Measurements from ENCODE around the gene AMN1.
A peak's percentile ranks its signal among the peaks of the same experiment; 100 is the strongest.
"Not testable (repeated sequence)": the region's sequence is repeated elsewhere in the genome, so short reads cannot be mapped to it uniquely, and the experiment has no call there.

AMN1 gene

DNA sequence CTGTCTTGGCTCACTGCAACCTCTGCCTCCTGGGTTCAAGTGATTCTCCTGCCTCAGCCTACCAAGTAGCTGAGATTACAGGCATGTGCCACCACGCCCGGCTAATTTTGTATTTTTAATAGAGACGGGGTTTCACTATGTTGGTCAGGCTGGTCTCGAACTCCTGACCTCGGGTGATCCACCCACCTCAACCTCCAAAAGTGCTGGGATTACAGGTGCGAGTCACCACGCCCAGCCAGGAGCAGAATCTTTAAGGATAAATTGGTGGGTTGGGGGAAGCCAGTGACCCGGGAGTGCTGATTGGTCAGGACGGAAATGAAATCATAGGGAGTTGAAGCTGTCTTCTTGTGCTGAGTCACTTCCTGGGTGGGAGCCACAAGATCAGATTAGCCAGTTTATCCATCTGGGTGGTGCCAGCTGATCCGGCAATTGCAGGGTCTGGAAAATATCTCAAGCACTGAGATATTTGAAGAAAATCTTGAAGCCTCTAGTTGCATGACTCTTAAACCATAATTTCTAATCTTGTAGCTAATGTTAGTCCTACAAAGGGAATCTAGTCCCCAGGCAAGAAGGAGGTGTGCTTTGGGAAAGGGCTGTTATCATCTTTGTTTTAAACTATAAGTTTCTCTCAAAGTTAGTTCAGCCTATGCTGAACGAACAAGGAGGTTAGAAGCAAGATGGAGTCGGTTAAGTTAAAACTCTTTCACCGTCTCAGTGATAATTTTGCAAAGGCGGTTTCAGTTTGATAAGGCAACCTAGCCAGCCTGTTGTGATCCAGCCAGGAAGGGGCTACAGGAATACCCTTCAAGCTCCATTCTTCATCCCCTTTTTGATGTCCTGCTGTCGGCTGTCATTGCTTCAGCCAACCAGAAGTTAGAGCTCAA lies 5.0 kb upstream of the AMN1 start:
- H3K36me3 ChIP-seq (ENCODE audit: control insufficient read depth in 2 of 2, insufficient read depth in 1 of 2, low read length in 2 of 2); CTCF ChIA-PET; H3K9me3 ChIP-seq (ENCODE audit: control insufficient read depth, insufficient read depth, low read depth, low read length); H3K4me1 ChIP-seq (ENCODE audit: control insufficient read depth, insufficient read depth, low read length); H3K27ac ChIP-seq (ENCODE audit: extremely low read depth, low read depth, low read length); H3K4me3 ChIP-seq (ENCODE audit: low read depth, low read length); POLR2A ChIA-PET: not testable (repeated sequence)
- TF ChIP-seq, protein P1, sequence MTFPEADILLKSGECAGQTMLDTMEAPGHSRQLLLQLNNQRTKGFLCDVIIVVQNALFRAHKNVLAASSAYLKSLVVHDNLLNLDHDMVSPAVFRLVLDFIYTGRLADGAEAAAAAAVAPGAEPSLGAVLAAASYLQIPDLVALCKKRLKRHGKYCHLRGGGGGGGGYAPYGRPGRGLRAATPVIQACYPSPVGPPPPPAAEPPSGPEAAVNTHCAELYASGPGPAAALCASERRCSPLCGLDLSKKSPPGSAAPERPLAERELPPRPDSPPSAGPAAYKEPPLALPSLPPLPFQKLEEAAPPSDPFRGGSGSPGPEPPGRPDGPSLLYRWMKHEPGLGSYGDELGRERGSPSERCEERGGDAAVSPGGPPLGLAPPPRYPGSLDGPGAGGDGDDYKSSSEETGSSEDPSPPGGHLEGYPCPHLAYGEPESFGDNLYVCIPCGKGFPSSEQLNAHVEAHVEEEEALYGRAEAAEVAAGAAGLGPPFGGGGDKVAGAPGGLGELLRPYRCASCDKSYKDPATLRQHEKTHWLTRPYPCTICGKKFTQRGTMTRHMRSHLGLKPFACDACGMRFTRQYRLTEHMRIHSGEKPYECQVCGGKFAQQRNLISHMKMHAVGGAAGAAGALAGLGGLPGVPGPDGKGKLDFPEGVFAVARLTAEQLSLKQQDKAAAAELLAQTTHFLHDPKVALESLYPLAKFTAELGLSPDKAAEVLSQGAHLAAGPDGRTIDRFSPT (tag by site-specific recombination; IDR thresholded peaks at IDR 0.05), result peak; percentile 76
- TF ChIP-seq SP2 (tag by site-specific recombination; IDR thresholded peaks at IDR 0.05), result peak; percentile 46
- TF ChIP-seq ZNF184 (tag by site-specific recombination; IDR thresholded peaks at IDR 0.05), result 0 out of 2 replicates have a peak, but pooled peaks have one; percentile 21
- peak; percentile 54; the same call in 1 of the 2 replicates for TF ChIP-seq KLF1 (tag by site-specific recombination; IDR thresholded peaks at IDR 0.05)
- TF ChIP-seq ZNF629 (tag by site-specific recombination; IDR thresholded peaks at IDR 0.05), result peak; percentile 67
- TF ChIP-seq OSR2 (tag by site-specific recombination; IDR thresholded peaks at IDR 0.05), result 0 out of 2 replicates have a peak, but pooled peaks have one; percentile 10
- peak; percentile 83; the same call in 1 of the 2 replicates for TF ChIP-seq SP7 (tag by site-specific recombination; IDR thresholded peaks at IDR 0.05)
- peak; percentile 45; the same call in 1 of the 2 replicates for TF ChIP-seq ZNF394 (tag by site-specific recombination; IDR thresholded peaks at IDR 0.05; ENCODE audit: borderline replicate concordance)
- TF ChIP-seq, protein P2, sequence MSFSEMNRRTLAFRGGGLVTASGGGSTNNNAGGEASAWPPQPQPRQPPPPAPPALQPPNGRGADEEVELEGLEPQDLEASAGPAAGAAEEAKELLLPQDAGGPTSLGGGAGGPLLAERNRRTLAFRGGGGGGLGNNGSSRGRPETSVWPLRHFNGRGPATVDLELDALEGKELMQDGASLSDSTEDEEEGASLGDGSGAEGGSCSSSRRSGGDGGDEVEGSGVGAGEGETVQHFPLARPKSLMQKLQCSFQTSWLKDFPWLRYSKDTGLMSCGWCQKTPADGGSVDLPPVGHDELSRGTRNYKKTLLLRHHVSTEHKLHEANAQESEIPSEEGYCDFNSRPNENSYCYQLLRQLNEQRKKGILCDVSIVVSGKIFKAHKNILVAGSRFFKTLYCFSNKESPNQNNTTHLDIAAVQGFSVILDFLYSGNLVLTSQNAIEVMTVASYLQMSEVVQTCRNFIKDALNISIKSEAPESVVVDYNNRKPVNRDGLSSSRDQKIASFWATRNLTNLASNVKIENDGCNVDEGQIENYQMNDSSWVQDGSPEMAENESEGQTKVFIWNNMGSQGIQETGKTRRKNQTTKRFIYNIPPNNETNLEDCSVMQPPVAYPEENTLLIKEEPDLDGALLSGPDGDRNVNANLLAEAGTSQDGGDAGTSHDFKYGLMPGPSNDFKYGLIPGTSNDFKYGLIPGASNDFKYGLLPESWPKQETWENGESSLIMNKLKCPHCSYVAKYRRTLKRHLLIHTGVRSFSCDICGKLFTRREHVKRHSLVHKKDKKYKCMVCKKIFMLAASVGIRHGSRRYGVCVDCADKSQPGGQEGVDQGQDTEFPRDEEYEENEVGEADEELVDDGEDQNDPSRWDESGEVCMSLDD (tag by site-specific recombination; IDR thresholded peaks at IDR 0.05), result 0 out of 2 replicates have a peak, but pooled peaks have one; percentile 38
- 0 out of 2 replicates have a peak, but pooled peaks have one; percentile 18 for TF ChIP-seq KLF8 (tag by site-specific recombination; IDR thresholded peaks at IDR 0.05)

DNA sequence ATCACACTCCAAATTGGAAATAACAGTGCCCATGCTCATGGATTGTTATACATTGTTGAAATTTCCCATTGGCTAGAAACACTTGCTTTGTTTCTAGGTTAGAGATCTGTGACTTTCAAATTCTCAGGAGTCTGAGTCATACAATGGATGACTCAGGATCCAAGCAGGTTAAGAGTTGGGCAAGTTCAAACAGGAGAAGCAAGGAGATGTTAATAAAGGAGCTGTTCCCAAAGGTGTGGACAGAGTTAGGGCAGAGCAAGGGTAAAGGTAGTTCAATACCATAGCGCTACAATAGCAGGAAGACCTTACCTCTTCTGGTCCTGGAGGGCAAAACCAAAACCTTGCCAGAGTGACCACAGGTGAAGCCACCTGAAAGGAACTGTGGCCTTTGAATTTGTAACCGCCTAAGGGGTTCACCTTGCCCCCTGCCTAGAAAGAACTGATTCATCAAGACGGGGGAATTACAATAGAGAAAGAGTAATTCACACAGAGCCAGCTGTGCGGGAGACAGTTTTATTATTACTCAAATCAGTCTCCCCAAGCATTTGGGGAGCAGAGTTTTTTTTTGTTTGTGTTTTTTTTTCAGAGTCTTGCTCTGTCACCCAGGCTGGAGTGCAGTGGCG lies 4.2 kb upstream of the AMN1 start:
- CTCF ChIA-PET, result interaction anchor here (0.6 to 0.8 kb wide), 3 partner anchors 52 to 601 kb away, joined by 3 to 4 read pairs (median 3); no protein-coding TSS in a partner anchor
- H3K4me1 ChIP-seq (ENCODE audit: control insufficient read depth, insufficient read depth, low read length), result no peaks in the 10 kb centered on the region; the same call in 1 of the 2 replicates
- H3K9me3 ChIP-seq (ENCODE audit: control insufficient read depth, insufficient read depth, low read depth, low read length), result no peaks in the 10 kb centered on the region
- peak overlapping the region; percentile 66 for H3K27ac ChIP-seq (ENCODE audit: extremely low read depth, low read depth, low read length)
- POLR2A ChIA-PET, result interaction anchor here (1.3 kb wide), 1 partner anchor 16 kb away, joined by 10 read pairs; no protein-coding TSS in a partner anchor
- no peak overlapping the region for H3K4me3 ChIP-seq (ENCODE audit: low read depth, low read length)
- H3K36me3 ChIP-seq (ENCODE audit: control insufficient read depth in 2 of 2, insufficient read depth in 1 of 2, low read length in 2 of 2), result no peaks in the 10 kb centered on the region
- TF ChIP-seq, protein P3, sequence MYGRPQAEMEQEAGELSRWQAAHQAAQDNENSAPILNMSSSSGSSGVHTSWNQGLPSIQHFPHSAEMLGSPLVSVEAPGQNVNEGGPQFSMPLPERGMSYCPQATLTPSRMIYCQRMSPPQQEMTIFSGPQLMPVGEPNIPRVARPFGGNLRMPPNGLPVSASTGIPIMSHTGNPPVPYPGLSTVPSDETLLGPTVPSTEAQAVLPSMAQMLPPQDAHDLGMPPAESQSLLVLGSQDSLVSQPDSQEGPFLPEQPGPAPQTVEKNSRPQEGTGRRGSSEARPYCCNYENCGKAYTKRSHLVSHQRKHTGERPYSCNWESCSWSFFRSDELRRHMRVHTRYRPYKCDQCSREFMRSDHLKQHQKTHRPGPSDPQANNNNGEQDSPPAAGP (tag by site-specific recombination; IDR thresholded peaks at IDR 0.05), result peak; percentile 79
- no peak for TF ChIP-seq ZNF777 (tag by site-specific recombination; IDR thresholded peaks at IDR 0.05; ENCODE audit: borderline replicate concordance)
- TF ChIP-seq ZNF184 (tag by site-specific recombination; IDR thresholded peaks at IDR 0.05), result peak; percentile 63; the same call in 1 of the 2 replicates
- TF ChIP-seq, protein P4, sequence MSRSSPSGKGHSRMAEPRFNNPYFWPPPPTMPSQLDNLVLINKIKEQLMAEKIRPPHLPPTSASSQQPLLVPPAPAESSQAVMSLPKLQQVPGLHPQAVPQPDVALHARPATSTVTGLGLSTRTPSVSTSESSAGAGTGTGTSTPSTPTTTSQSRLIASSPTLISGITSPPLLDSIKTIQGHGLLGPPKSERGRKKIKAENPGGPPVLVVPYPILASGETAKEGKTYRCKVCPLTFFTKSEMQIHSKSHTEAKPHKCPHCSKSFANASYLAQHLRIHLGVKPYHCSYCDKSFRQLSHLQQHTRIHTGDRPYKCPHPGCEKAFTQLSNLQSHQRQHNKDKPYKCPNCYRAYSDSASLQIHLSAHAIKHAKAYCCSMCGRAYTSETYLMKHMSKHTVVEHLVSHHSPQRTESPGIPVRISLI (tag by site-specific recombination; IDR thresholded peaks at IDR 0.05), result no peak
- peak; percentile 71; the same call in 1 of the 2 replicates for TF ChIP-seq BCL11A (tag by site-specific recombination; IDR thresholded peaks at IDR 0.05; ENCODE audit: low read depth)
- TF ChIP-seq PRDM1 (tag by site-specific recombination; IDR thresholded peaks at IDR 0.05), result peak; percentile 72
- TF ChIP-seq, protein P5, sequence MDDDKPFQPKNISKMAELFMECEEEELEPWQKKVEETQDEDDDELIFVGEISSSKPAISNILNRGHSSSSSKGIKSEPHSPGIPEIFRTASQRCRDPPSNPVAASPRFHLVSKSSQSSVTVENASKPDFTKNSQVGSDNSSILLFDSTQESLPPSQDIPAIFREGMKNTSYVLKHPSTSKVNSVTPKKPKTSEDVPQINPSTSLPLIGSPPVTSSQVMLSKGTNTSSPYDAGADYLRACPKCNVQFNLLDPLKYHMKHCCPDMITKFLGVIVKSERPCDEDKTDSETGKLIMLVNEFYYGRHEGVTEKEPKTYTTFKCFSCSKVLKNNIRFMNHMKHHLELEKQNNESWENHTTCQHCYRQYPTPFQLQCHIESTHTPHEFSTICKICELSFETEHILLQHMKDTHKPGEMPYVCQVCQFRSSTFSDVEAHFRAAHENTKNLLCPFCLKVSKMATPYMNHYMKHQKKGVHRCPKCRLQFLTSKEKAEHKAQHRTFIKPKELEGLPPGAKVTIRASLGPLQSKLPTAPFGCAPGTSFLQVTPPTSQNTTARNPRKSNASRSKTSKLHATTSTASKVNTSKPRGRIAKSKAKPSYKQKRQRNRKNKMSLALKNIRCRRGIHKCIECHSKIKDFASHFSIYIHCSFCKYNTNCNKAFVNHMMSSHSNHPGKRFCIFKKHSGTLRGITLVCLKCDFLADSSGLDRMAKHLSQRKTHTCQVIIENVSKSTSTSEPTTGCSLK (tag by site-specific recombination; IDR thresholded peaks at IDR 0.05), result no peak
- TF ChIP-seq ZNF19 (tag by site-specific recombination; IDR thresholded peaks at IDR 0.05; ENCODE audit: low read depth), result no peak
- no peak for TF ChIP-seq ZNF132 (tag by site-specific recombination; IDR thresholded peaks at IDR 0.05; ENCODE audit: borderline replicate concordance)
- TF ChIP-seq, protein P6, sequence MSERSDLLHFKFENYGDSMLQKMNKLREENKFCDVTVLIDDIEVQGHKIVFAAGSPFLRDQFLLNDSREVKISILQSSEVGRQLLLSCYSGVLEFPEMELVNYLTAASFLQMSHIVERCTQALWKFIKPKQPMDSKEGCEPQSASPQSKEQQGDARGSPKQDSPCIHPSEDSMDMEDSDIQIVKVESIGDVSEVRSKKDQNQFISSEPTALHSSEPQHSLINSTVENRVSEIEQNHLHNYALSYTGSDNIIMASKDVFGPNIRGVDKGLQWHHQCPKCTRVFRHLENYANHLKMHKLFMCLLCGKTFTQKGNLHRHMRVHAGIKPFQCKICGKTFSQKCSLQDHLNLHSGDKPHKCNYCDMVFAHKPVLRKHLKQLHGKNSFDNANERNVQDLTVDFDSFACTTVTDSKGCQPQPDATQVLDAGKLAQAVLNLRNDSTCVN (tag by site-specific recombination; optimal IDR thresholded peaks at IDR 0.05), result no peak
